ENCODE measurements around the gene IL18BP.

Gene IL18BP

GRCh38 chr11:72037554-72038311 is 39.0 kb downstream of the IL18BP start:
- Histone ChIP-seq H4K20me1 (ENCODE audit: control insufficient read depth, insufficient read depth, low read depth, low read length) (0 out of 2 replicates have a peak, but pooled peaks cover 5% of the 10 kb centered on the region), H3K4me3 (ENCODE audit: low read length) (peak overlapping the region; percentile 79), H3F3A (ENCODE audit: control insufficient read depth, insufficient read depth) (peaks cover 20% of the 10 kb centered on the region), H3K79me2 (ENCODE audit: control insufficient read depth, low read length) (peaks cover 89% of the 10 kb centered on the region), H3K9me2 (replicated peaks; ENCODE audit: control insufficient read depth, low read length) (no peaks in the 10 kb centered on the region), H3K4me1 (ENCODE audit: control insufficient read depth, low read length) (peaks cover 86% of the 10 kb centered on the region), H3K36me3 (ENCODE audit: control insufficient read depth, low read length) (peaks cover 54% of the 10 kb centered on the region), H3K27ac (ENCODE audit: low read depth, low read length) (peak overlapping the region; percentile 93), H3K27me3 (ENCODE audit: control insufficient read depth, low read length) (no peaks in the 10 kb centered on the region), H3K4me2 (ENCODE audit: low read length) (peak overlapping the region; percentile 99), H3K9me3 (ENCODE audit: control insufficient read depth, insufficient read depth, low read length) (no peaks in the 10 kb centered on the region)
- TF ChIP-seq EZH2phosphoT487 (IDR thresholded peaks at IDR 0.05; ENCODE audit: borderline replicate concordance, low read length), result no peak
- no peak for TF ChIP-seq CTCF (IDR thresholded peaks at IDR 0.05; ENCODE audit: low read depth, low read length, poor library complexity, severe bottlenecking)

GRCh38 chr11:72038491-72038890 is 39.8 kb downstream of the IL18BP start:
- Histone ChIP-seq H3K9me3 (ENCODE audit: control insufficient read depth, insufficient read depth, low read length) (no peaks in the 10 kb centered on the region), H3K27ac (ENCODE audit: low read depth, low read length) (peak overlapping the region; percentile 93), H3K27me3 (ENCODE audit: control insufficient read depth, low read length) (no peaks in the 10 kb centered on the region), H3K36me3 (ENCODE audit: control insufficient read depth, low read length) (peaks cover 50% of the 10 kb centered on the region), H3K4me3 (ENCODE audit: low read length) (peak overlapping the region; percentile 79), H3K4me2 (ENCODE audit: low read length) (peak overlapping the region; percentile 99), H3K9me2 (replicated peaks; ENCODE audit: control insufficient read depth, low read length) (no peaks in the 10 kb centered on the region), H4K20me1 (ENCODE audit: control insufficient read depth, insufficient read depth, low read depth, low read length) (0 out of 2 replicates have a peak, but pooled peaks cover 5% of the 10 kb centered on the region), H3K4me1 (ENCODE audit: control insufficient read depth, low read length) (peaks cover 82% of the 10 kb centered on the region), H3F3A (ENCODE audit: control insufficient read depth, insufficient read depth) (peaks cover 23% of the 10 kb centered on the region), H3K79me2 (ENCODE audit: control insufficient read depth, low read length) (peaks cover 88% of the 10 kb centered on the region)
- TF ChIP-seq CTCF (IDR thresholded peaks at IDR 0.05; ENCODE audit: low read depth, low read length, poor library complexity, severe bottlenecking) (no peak), EZH2phosphoT487 (IDR thresholded peaks at IDR 0.05; ENCODE audit: borderline replicate concordance, low read length) (no peak)

- Histone ChIP-seq H3K27me3 (ENCODE audit: control insufficient read depth, low read length) (no peaks in the 10 kb centered on the region), H3K9me3 (ENCODE audit: control insufficient read depth, insufficient read depth, low read length) (no peaks in the 10 kb centered on the region), H3F3A (ENCODE audit: control insufficient read depth, insufficient read depth) (peaks cover 29% of the 10 kb centered on the region), H3K9me2 (replicated peaks; ENCODE audit: control insufficient read depth, low read length) (no peaks in the 10 kb centered on the region), H3K4me3 (ENCODE audit: low read length) (peak overlapping the region; percentile 79), H3K27ac (ENCODE audit: low read depth, low read length) (peak overlapping the region; percentile 93), H4K20me1 (ENCODE audit: control insufficient read depth, insufficient read depth, low read depth, low read length) (0 out of 2 replicates have a peak, but pooled peaks cover 5% of the 10 kb centered on the region), H3K79me2 (ENCODE audit: control insufficient read depth, low read length) (peaks cover 87% of the 10 kb centered on the region), H3K36me3 (ENCODE audit: control insufficient read depth, low read length) (peaks cover 43% of the 10 kb centered on the region), H3K4me2 (ENCODE audit: low read length) (peak overlapping the region; percentile 99), H3K4me1 (ENCODE audit: control insufficient read depth, low read length) (peaks cover 80% of the 10 kb centered on the region)
- TF ChIP-seq EZH2phosphoT487 (IDR thresholded peaks at IDR 0.05; ENCODE audit: borderline replicate concordance, low read length) (no peak), CTCF (IDR thresholded peaks at IDR 0.05; ENCODE audit: low read depth, low read length, poor library complexity, severe bottlenecking) (no peak)
These were observed 40.5 kb downstream of the IL18BP start for GRCh38 chr11:72039031-72039855.

All from DOHH2 (cell line).